Measurements from ENCODE around the gene PRR3. TPM values are rescaled to one million over a fixed set of nuclear protein-coding genes. Genes with fewer than 3 reads are reported as not detected.

PRR3 gene
- total and polyA plus RNA-seq, 2 of the 13 experiments (the other 11 are each of a cell fraction or from before 2014, with no cell fraction given): 14.6 to 21.2 TPM

- Histone ChIP-seq H2AFZ (ENCODE audit: low read length) (no peak overlapping the region), H3K27ac (ENCODE audit: extremely low read length, insufficient read depth, low read length) (no peak overlapping the region), H3K9me3 (ENCODE audit: low read length) (no peaks in the 10 kb centered on the region), H3K9ac (ENCODE audit: insufficient read depth, low read depth, low read length) (no peak overlapping the region), H4K20me1 (ENCODE audit: insufficient read depth, low read length) (peaks cover 12% of the 10 kb centered on the region), H3K4me2 (ENCODE audit: low read depth, low read length) (no peak overlapping the region), H3K4me1 (ENCODE audit: insufficient read depth, low read length) (peaks cover 22% of the 10 kb centered on the region), H3K27me3 (ENCODE audit: control insufficient read depth in 1 of 2, insufficient read depth in 2 of 2, low read length in 2 of 2) (no peaks in the 10 kb centered on the region; a peak in 1 of 5 replicates), H3K36me3 (replicated peaks in 1 of 2; ENCODE audit: control insufficient read depth in 1 of 2, insufficient read depth in 2 of 2, low read length in 2 of 2) (peaks cover 9 to 25% of the 10 kb centered on the region in 2 experiments), H3K79me2 (ENCODE audit: insufficient read depth, low read length) (peaks cover 23% of the 10 kb centered on the region), H3K4me3 (replicated peaks in 1 of 3; ENCODE audit: insufficient read depth in 1 of 3, low read depth in 2 of 3, low read length in 3 of 3) (no peak overlapping the region)
- WGBS (ENCODE audit: low lambda C conversion rate): 94% methylated on average over 1 of the region's 1 CpG
- BruUV-seq (replicated peaks): no TSS peak
- ChIA-PET CTCF (ENCODE audit: low intra/inter-chr PET ratio, low total read pairs) (interaction anchor here (0.9 kb wide), 1 partner anchor 130 kb away, joined by 3 read pairs; no protein-coding TSS in a partner anchor), POLR2A (interaction anchor here (0.8 to 4.8 kb wide), 17 partner anchors 11 to 110 kb away, joined by 3 to 172 read pairs (median 6); partner anchors contain the start of genes ABCF1, ATAT1, C6orf136 and DHX16)
- no peak for TF ChIP-seq ZNF274 (CRISPR knock-in tag; IDR thresholded peaks at IDR 0.05)
- no peak for TF ChIP-seq ZSCAN31 (CRISPR knock-in tag; IDR thresholded peaks at IDR 0.05; ENCODE audit: low read depth)
- TF ChIP-seq PAF1 (CRISPR knock-in tag; IDR thresholded peaks at IDR 0.05): peak; percentile 83; the same call in 1 of the 2 replicates
- TF ChIP-seq POLR2AphosphoS5 (IDR thresholded peaks at IDR 0.05; ENCODE audit: low read depth, low read length): peak; percentile 36; the same call in 1 of the 2 replicates
- peak; percentile 22; the same call in 1 of the 2 replicates for TF ChIP-seq CTCF (CRISPR knock-in tag; IDR thresholded peaks at IDR 0.05)
- TF ChIP-seq AGO2 (optimal IDR thresholded peaks at IDR 0.05; ENCODE audit: low read depth, low read length): peak; percentile 75
- no peak for TF ChIP-seq ZBTB43 (CRISPR knock-in tag; conservative IDR thresholded peaks at IDR 0.05)
- ATAC-seq (no peak), DNase-seq (ENCODE audit: low spot score) (no peak), FAIRE-seq (no peak)
- in situ Hi-C loops (cut with HindIII; ENCODE audit: extremely low pct_ligation_motif_present, low pct_unique_long_range_greater_than_20kb) (no loop called here), intact Hi-C loops (cut with micrococcal nuclease; ENCODE audit: unreplicated experiment) (no loop called here)
Measured at GRCh38 chr6:30612213-30612612, 55.1 kb downstream of the PRR3 start.
